HK-2 (cell line): ENCODE results near the gene OR6T1.

Source experiments
- DNase-seq: peaks from one replicate; pipeline ENCODE4 v3.0.0-alpha.2; 2018; ENCODE audit not compliant: unreplicated experiment

Gene OR6T1, protein sequence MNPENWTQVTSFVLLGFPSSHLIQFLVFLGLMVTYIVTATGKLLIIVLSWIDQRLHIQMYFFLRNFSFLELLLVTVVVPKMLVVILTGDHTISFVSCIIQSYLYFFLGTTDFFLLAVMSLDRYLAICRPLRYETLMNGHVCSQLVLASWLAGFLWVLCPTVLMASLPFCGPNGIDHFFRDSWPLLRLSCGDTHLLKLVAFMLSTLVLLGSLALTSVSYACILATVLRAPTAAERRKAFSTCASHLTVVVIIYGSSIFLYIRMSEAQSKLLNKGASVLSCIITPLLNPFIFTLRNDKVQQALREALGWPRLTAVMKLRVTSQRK

DNA sequence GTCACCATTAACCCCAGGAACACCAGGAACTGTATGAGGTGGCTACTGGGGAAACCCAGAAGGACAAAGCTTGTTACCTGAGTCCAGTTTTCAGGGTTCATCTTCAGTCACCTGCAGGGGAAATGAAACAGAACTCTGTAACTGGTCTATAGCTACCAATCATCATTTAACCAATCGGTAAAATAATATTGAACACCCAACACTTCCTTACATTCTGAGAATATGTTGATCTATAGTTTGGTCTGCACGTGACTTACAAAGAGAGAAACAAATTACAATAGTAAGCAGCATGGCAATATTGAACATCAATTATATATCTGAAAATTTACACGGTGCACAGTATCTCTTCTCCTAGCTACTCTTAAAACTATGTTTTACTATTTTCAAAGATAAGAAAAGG, at the start of gene OR6T1:
TSS of gene OR6T1 (minus strand) at position 101 of the 400 bp plus-strand sequence. CDS start at position 101, 0 bp downstream.
- no peak for DNase-seq

DNA sequence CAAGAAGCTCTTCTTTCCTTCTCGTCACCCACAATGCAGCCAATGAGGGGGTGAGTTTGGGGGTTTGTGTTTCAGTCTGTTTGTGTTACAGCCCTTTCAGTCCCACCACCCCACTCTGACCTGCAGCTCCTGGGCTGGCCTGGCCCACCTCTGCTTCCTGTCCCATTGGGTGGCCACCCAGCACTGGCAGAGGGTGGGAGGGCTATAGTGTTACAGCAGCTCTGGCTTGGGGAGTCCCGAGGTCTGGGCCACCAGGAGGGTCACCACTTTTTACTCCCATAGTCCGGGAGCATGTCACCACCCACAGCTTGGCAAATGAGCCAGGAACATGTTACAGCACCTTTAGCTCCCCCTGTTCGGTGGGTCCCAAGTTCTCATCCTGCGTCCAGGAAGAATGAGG, 35.7 kb upstream of the OR6T1 start:
- DNase-seq: no peak

DNA sequence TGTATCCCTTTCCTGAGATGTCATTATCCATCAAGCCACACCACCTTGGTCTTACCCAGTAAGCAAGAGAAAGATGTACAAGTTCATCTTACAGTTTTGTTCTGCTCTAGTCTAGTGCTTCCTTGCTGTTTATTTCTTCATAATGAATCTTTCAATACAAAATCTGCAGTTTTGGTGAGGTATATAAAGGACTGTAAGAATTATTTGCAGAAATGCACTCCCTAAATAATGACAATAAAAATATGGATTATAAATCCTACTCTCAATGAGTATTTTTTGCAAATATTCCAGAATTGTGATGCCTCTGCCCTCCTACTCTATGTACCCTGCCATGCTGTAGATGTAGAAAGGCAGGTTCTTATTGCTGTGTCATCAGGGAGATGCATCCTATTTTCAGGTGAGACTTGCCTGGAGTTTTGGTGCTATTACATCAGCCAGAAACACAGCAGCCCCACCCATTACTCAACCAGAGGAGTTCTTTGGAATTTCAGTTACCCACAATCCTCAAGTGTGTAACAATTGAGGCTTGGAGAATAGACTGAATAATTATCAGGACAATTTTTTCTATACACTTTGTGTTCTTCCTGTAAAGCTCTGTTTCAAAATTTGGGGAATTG, 34.2 kb upstream of the OR6T1 start, which contains the start of gene OR10S1:
TSS of gene OR10S1 (minus strand) at position 51 of the 617 bp plus-strand sequence. CDS start 117 bp downstream, outside the sequence.
- DNase-seq: no peak

- no peak for DNase-seq
Observed at GRCh38 chr11:123976770-123977560, 33.3 kb upstream of the OR6T1 start.

DNA sequence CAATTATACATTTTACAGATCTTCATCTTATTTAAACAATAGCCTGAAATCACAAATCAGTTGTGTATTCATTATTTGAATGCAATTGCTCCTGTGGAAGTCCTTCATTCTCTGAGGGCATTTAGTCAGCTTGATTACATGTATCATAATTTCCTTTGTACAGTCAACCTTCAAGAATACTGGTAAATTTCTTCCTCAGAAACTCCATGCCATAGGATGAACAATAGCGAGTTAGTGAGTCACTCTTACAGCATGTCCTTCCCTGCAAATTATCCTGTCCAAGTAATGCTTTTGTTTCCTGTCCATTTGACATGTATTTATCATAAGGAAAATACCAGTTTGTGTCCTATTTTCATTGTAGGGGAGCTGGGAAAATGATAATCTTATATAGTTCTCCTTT, 30.2 kb upstream of the OR6T1 start:
- DNase-seq: no peak

- no peak for DNase-seq
Observed at GRCh38 chr11:123956752-123957151, 13.1 kb upstream of the OR6T1 start.

DNA sequence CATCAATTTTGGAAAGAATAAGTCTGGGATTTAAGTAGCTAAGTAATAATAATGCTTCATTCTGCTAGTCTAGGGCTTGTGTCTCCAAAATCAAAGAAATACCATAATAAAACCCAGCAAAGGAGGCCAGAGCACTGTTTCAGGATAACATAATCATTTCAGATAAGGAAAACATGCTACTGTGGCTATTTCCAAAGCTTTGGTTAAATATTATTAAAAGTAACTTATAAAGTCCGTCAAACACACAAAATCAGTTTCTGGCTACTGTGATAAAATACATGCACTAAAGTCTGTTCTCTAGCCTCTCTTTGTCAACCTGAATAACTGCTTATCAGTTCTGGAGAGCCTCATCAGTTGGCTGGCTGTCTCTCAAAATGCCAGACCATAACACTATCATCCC, 1.5 kb upstream of the OR6T1 start:
- DNase-seq: no peak

GRCh38 chr11:123942413-123942812, 1.2 kb downstream of the OR6T1 start:
- DNase-seq: no peak

DNA sequence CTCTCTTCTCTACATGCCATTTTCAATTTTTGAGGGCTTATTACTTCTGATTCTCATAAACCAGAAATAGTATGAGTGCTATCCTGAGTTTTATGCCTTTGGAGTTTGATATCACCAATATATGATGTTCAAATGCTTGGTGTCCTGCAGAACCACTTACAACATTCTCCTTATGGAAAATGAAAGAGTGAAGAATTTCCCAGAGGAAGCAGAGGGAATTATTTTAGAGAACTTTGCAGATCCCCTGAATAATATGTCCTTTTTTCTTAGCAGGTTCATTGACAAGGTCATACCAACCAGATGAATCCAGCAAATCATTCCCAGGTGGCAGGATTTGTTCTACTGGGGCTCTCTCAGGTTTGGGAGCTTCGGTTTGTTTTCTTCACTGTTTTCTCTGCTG, 4.3 kb downstream of the OR6T1 start, which contains the start of gene OR4D5:
TSS of gene OR4D5 (plus strand) at position 301 of the 400 bp plus-strand sequence. CDS start at position 301, 0 bp downstream.
- DNase-seq: no peak

GRCh38 chr11:123924027-123924426, 19.6 kb downstream of the OR6T1 start:
- DNase-seq: no peak

DNA sequence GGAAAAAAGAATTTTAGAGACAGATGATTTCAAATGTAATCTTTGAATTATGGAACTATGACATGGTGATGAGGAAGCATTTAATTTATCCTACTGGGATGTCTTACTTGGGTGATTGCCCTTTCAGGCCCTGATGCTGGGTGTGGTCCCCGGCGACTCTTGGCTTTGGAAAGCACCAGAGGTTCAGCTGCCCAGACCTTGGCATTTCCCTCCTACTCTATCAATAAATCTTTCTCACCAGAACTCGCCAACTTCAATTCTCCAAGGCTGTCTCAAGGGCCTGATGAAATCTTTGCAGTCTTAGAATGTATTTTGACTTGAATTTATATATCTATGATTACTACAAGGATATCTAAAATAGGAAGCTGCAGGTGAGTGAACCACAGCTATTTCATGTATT, 22.7 kb downstream of the OR6T1 start:
- DNase-seq: no peak

- no peak for DNase-seq
Observed at GRCh38 chr11:123905826-123906225, 37.8 kb downstream of the OR6T1 start.

GRCh38 chr11:123904932-123905331, 38.7 kb downstream of the OR6T1 start:
- DNase-seq: no peak

DNA sequence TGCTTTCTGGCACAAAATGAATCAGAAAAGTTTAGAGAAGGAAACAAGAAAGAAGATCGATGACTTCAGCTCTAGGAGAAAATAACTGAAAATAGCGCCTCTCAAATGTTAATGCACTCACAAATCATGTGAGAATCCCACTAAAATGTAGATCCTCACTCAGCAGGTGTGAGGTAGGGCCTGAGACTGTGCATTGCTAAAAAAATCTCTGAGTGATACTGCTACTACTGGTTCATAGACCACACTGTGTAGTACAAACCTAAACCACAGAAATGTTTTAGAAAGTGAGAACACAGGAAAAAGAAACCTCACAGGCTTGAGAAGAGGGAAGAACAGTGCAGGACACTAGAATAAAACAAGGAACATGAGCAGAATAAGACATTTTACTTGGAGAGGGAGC, 39.7 kb downstream of the OR6T1 start:
- DNase-seq: no peak

DNA sequence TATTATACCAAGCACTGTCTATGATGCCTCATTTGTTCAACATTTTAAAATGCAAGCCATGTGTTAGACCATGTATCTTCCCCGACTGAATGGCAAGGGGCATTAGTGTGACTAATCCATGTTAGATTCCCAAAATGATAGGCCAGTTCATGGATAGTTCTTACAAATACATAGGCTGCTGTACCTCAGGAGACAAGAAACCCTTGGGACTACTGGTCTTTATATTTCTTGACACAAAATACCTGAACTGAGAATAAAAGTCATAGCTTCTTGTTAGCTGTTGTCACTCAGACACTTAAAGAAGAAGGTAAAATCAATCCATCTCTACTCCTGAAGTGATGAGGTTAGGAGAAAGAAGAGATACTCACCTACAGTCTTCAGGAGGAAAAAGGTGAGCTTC, 41.8 kb downstream of the OR6T1 start, which contains the start of gene OR8D4:
TSS of gene OR8D4 (plus strand) at position 301 of the 400 bp plus-strand sequence. CDS start 4,265 bp downstream, outside the sequence.
- DNase-seq: no peak

DNA sequence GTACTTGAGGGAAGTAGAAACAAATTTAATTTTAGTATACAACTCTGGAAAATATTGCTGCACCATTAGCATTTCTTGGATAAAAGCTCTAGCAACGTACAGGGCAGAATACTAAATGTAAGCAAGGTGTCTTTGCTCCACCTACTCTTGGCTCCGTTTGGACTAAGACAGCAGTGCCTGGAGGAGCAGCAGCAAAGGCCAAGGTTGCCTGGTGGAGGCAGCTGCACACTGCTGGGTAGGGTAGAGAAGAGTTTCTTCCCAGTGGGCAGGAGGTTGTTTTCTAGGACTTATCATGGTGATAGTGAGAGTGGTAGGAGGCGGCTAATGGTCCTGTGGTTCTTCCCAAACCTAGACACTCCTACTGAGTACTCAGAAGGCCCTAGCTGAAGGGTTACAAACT, 43.8 kb downstream of the OR6T1 start:
- DNase-seq: no peak
